PC-9 (cell line): ENCODE measurements around the gene CDIP1.

Experiments used
- EZH2 ChIP-seq: fragments of 200-600 bp; sonication (generic); IDR thresholded peaks from 2 replicates; pipeline ENCODE4 v1.8.0; 2017; ENCODE audit warnings: antibody characterized with exemption, low read depth
- TF ChIP-seq, protein P1 (sequence below): fragments of 200-600 bp; sonication (generic); conservative IDR thresholded peaks from 2 replicates; pipeline ENCODE4 v1.6.1; 2017; ENCODE audit warnings: mixed run types, antibody characterized with exemption, mild to moderate bottlenecking, moderate library complexity

- TF ChIP-seq, protein P1, sequence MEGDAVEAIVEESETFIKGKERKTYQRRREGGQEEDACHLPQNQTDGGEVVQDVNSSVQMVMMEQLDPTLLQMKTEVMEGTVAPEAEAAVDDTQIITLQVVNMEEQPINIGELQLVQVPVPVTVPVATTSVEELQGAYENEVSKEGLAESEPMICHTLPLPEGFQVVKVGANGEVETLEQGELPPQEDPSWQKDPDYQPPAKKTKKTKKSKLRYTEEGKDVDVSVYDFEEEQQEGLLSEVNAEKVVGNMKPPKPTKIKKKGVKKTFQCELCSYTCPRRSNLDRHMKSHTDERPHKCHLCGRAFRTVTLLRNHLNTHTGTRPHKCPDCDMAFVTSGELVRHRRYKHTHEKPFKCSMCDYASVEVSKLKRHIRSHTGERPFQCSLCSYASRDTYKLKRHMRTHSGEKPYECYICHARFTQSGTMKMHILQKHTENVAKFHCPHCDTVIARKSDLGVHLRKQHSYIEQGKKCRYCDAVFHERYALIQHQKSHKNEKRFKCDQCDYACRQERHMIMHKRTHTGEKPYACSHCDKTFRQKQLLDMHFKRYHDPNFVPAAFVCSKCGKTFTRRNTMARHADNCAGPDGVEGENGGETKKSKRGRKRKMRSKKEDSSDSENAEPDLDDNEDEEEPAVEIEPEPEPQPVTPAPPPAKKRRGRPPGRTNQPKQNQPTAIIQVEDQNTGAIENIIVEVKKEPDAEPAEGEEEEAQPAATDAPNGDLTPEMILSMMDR, result no peak
- no peak for TF ChIP-seq EZH2
Measured at GRCh38 chr16:4556580-4556979, 18.0 kb upstream of the CDIP1 start.
